H1 (cell line): ENCODE data around the gene GRIA1. TPM values are rescaled to one million over a fixed set of nuclear protein-coding genes. Genes with fewer than 3 reads are reported as not detected.

Source experiments
- CTCF ChIA-PET: fragments of 300-600 bp; sonication (Branson Sonifier 250); formaldehyde crosslinking; loops from one replicate; lab custom pipeline; 2021; ENCODE audit not compliant: partially characterized antibody; lab: Charles Lee
- POLR2A ChIA-PET: fragments of 300-600 bp; sonication (Branson Sonifier 250); formaldehyde crosslinking; loops from one replicate; lab custom pipeline; 2021; ENCODE audit warnings: inconsistent platforms; ENCODE audit not compliant: partially characterized antibody; lab: Charles Lee
- DNase-seq, 2 experiments: peaks; one replicate each; pipeline versions ENCODE4 v3.0.0 to v3.0.0-alpha.2; 2010 to 2022; ENCODE audit warnings: low spot score in 2 of 2, low read depth in 1 of 2, mixed read lengths in 1 of 2
- FAIRE-seq: peaks from 2 replicates; lab custom pipeline; 2011; peaks lifted over from hg19 to GRCh38; lab: Jason Lieb, UNC
- H2AFZ ChIP-seq: 2 replicates; pipeline ENCODE4 v1.8.1; 2012; ENCODE audit warnings: low read length, inconsistent platforms
- H2AK5ac ChIP-seq: 2 replicates; pipeline ENCODE4 v1.6.1; 2013; ENCODE audit warnings: low read depth, low read length
- H2BK120ac ChIP-seq: replicated peaks from 2 replicates; pipeline ENCODE3; 2013; ENCODE audit warnings: low read depth, low read length, inconsistent platforms
- H2BK12ac ChIP-seq: 2 replicates; pipeline ENCODE4 v1.6.1; 2013; ENCODE audit warnings: low read depth, low read length
- H2BK15ac ChIP-seq: 2 replicates; pipeline ENCODE4 v1.6.1; 2013; ENCODE audit warnings: low read length
- H2BK20ac ChIP-seq: 2 replicates; pipeline ENCODE4 v1.6.1; 2013; ENCODE audit warnings: low read length
- H2BK5ac ChIP-seq: 2 replicates; pipeline ENCODE4 v1.6.1; 2013; ENCODE audit warnings: low read depth, low read length
- H3K14ac ChIP-seq: 2 replicates; pipeline ENCODE4 v1.6.1; 2013; ENCODE audit warnings: inconsistent platforms; ENCODE audit not compliant: insufficient read length
- H3K18ac ChIP-seq: 2 replicates; pipeline ENCODE4 v1.6.1; 2013; ENCODE audit warnings: low read length; ENCODE audit errors: extremely low read depth
- H3K23ac ChIP-seq: 2 replicates; pipeline ENCODE4 v1.6.1; 2013; ENCODE audit warnings: inconsistent platforms; ENCODE audit not compliant: insufficient read length
- H3K23me2 ChIP-seq: 2 replicates; pipeline ENCODE4 v1.6.1; 2013; ENCODE audit warnings: low read depth, low read length
- H3K27ac ChIP-seq: 2 replicates; pipeline ENCODE4 v1.6.1; 2011; ENCODE audit warnings: low read depth, low read length, inconsistent platforms
- H3K27me3 ChIP-seq, 4 experiments: replicated peaks in 1 of 4; 1 replicate in 1 of 4; 2 replicates in 3 of 4; pipeline versions ENCODE4 v1.6.1 to v1.8.1; 2011 to 2013; ENCODE audit warnings: low read length in 3 of 4, mild to moderate bottlenecking in 3 of 4, inconsistent platforms in 2 of 4, mixed read lengths in 2 of 4, moderate library complexity in 1 of 4; ENCODE audit not compliant: control insufficient read depth in 3 of 4, insufficient read depth in 3 of 4; ENCODE audit errors: extremely low read depth in 1 of 4
- H3K36me3 ChIP-seq, 4 experiments: 2 replicates each; pipeline versions ENCODE4 v1.6.1 to v1.8.1; 2011 to 2013; ENCODE audit warnings: mild to moderate bottlenecking in 4 of 4, low read length in 3 of 4, moderate library complexity in 2 of 4, control low read depth in 1 of 4, inconsistent platforms in 1 of 4; ENCODE audit not compliant: insufficient read depth in 4 of 4, control insufficient read depth in 2 of 4
- H3K4ac ChIP-seq: replicated peaks from 2 replicates; pipeline ENCODE3; 2013; ENCODE audit warnings: low read length, low read depth, mixed read lengths, inconsistent platforms; ENCODE audit not compliant: insufficient read length
- H3K4me1 ChIP-seq, 4 experiments: replicated peaks in 1 of 4; 1 replicate in 1 of 4; 2 replicates in 3 of 4; pipeline versions ENCODE4 v1.6.1 to v1.8.1; 2011 to 2013; ENCODE audit warnings: low read length in 3 of 4, inconsistent platforms in 2 of 4, mixed read lengths in 1 of 4; ENCODE audit not compliant: insufficient read depth in 4 of 4, control insufficient read depth in 3 of 4
- H3K4me2 ChIP-seq, 2 experiments: 2 replicates each; pipeline versions ENCODE4 v1.6.1 to v1.8.1; 2011 to 2013; ENCODE audit warnings: low read depth in 2 of 2, low read length in 2 of 2, control low read depth in 1 of 2, inconsistent platforms in 1 of 2, mild to moderate bottlenecking in 1 of 2; ENCODE audit not compliant: insufficient read depth in 1 of 2
- H3K4me3 ChIP-seq, 4 experiments: fragments of 200-600, 300-600 bp in 1 of 4; sonication (generic), shearing (Covaris generic), sonication (Bioruptor Twin) in 1 of 4; 2 replicates each; pipeline versions ENCODE4 v1.5.1 to v1.8.1; 2011 to 2016; ENCODE audit warnings: low read length in 4 of 4, low read depth in 3 of 4, control low read depth in 2 of 4, inconsistent platforms in 2 of 4, mild to moderate bottlenecking in 2 of 4, mixed read lengths in 1 of 4, moderate library complexity in 1 of 4; ENCODE audit not compliant: insufficient read depth in 2 of 4; ENCODE audit errors: extremely low read depth in 1 of 4
- H3K56ac ChIP-seq: replicated peaks from 2 replicates; pipeline ENCODE3; 2013; ENCODE audit warnings: low read depth, mild to moderate bottlenecking, mixed read lengths, low read length, inconsistent platforms; ENCODE audit not compliant: insufficient read length
- H3K79me1 ChIP-seq: 2 replicates; pipeline ENCODE4 v1.6.1; 2013; ENCODE audit warnings: low read depth, low read length, control low read depth
- H3K79me2 ChIP-seq, 2 experiments: 2 replicates each; pipeline versions ENCODE4 v1.6.1 to v1.8.1; 2012 to 2013; ENCODE audit warnings: low read length in 2 of 2, mild to moderate bottlenecking in 2 of 2, inconsistent platforms in 1 of 2; ENCODE audit not compliant: insufficient read depth in 2 of 2, control insufficient read depth in 1 of 2
- H3K9ac ChIP-seq, 4 experiments: replicated peaks in 1 of 4; 1 replicate in 1 of 4; 2 replicates in 3 of 4; pipeline versions ENCODE4 v1.6.1 to v1.8.1; 2011 to 2013; ENCODE audit warnings: low read depth in 3 of 4, low read length in 3 of 4, control low read depth in 2 of 4, mild to moderate bottlenecking in 2 of 4, moderate library complexity in 2 of 4, inconsistent platforms in 1 of 4; ENCODE audit errors: extremely low read depth in 1 of 4
- H3K9me3 ChIP-seq, 2 experiments: 2 replicates each; pipeline versions ENCODE4 v1.6.1 to v1.8.1; 2012 to 2013; ENCODE audit warnings: mild to moderate bottlenecking in 2 of 2, moderate library complexity in 2 of 2, control low read depth in 1 of 2, inconsistent platforms in 1 of 2, low read depth in 1 of 2, low read length in 1 of 2, mixed read lengths in 1 of 2; ENCODE audit not compliant: insufficient read depth in 2 of 2
- H4K20me1 ChIP-seq, 2 experiments: replicated peaks in 1 of 2; 2 replicates each; pipeline versions ENCODE3 to v1.8.1; 2011 to 2013; ENCODE audit warnings: inconsistent platforms in 2 of 2, low read length in 2 of 2, mild to moderate bottlenecking in 1 of 2; ENCODE audit not compliant: insufficient read depth in 2 of 2, control insufficient read depth in 1 of 2
- H4K5ac ChIP-seq: 2 replicates; pipeline ENCODE4 v1.6.1; 2013; ENCODE audit warnings: low read length, low read depth, mixed read lengths, inconsistent platforms; ENCODE audit not compliant: insufficient read length
- H4K8ac ChIP-seq: 2 replicates; pipeline ENCODE4 v1.8.0; 2013; ENCODE audit warnings: mild to moderate bottlenecking, moderate library complexity, low read length, inconsistent platforms; ENCODE audit not compliant: insufficient read depth; ENCODE audit errors: extremely low read depth
- H4K91ac ChIP-seq: replicated peaks from 2 replicates; pipeline ENCODE3; 2013; ENCODE audit warnings: low read length, mixed read lengths, inconsistent platforms; ENCODE audit not compliant: insufficient read length
- BACH1 ChIP-seq: IDR thresholded peaks from 2 replicates; pipeline ENCODE4 v1.6.1; 2012; ENCODE audit warnings: low read length, improper control_type of control experiment
- EZH2 ChIP-seq: fragments of 200-600 bp; sonication (generic); IDR thresholded peaks from 2 replicates; pipeline ENCODE4 v1.7.1; 2012; ENCODE audit warnings: low read depth, mild to moderate bottlenecking, moderate library complexity, low read length, inconsistent platforms; ENCODE audit not compliant: severe bottlenecking
- RAD21 ChIP-seq, 2 experiments: IDR thresholded peaks in 1 of 2; conservative IDR thresholded peaks in 1 of 2; 2 replicates each; pipeline ENCODE4 v1.6.1; 2011; ENCODE audit warnings: low read depth in 2 of 2, low read length in 2 of 2, improper control_type of control experiment in 1 of 2, inconsistent platforms in 1 of 2, mild to moderate bottlenecking in 1 of 2, moderate library complexity in 1 of 2
- SAP30 ChIP-seq: fragments of 300-600 bp; sonication (generic); IDR thresholded peaks from 2 replicates; pipeline ENCODE4 v1.7.1; 2012; ENCODE audit warnings: low read length, moderate library complexity, mild to moderate bottlenecking, inconsistent platforms; ENCODE audit not compliant: insufficient read depth, insufficient replicate concordance
- YY1 ChIP-seq: IDR thresholded peaks from 2 replicates; pipeline ENCODE4 v1.6.1; 2011; ENCODE audit warnings: low read depth, mild to moderate bottlenecking, low read length
- WGBS, 2 experiments: shearing (Covaris generic) in 1 of 2; methylation state at CpG; one replicate each; pipeline versions ENCODE4 v1.1.6 to v1.1.7; 2013 to 2015; ENCODE audit warnings: low lambda C conversion rate in 2 of 2, mixed read lengths in 2 of 2, inconsistent platforms in 1 of 2, low coverage in 1 of 2, missing lambda C conversion rate in 1 of 2; ENCODE audit not compliant: insufficient replicate concordance in 2 of 2, insufficient coverage in 1 of 2, insufficient read length in 1 of 2; ENCODE audit errors: extremely low coverage in 1 of 2, missing lambda C conversion rate in 1 of 2; 5-methylcytosine and 5-hydroxymethylcytosine counted together
- polyA plus RNA-seq, 7 experiments: library from polyadenylated mRNA; depleted of rRNA in 3 of 7; stranded (reverse) in 5 of 7; unstranded in 2 of 7; fragments of >200 nt in 5 of 7; fragments of 200-250 nt in 2 of 7; gene quantifications; 1 replicate in 5 of 7; 2 replicates in 1 of 7; 4 replicates in 1 of 7; pipeline versions ENCODE4 v1.2.1 to v1.2.3, GENCODE V29; 2011 to 2013; ENCODE audit warnings: missing spikeins in 2 of 7, mixed read lengths in 2 of 7
- total RNA-seq: library from RNA; stranded (reverse); fragmentation: NEBNext Ultra II Directional; extraction: Animal tissue kit (Norgen Biotek cat#: 25700); gene quantifications from 2 replicates; pipeline ENCODE4 v1.2.1, GENCODE V29; 2021

Gene GRIA1
- total and polyA plus RNA-seq, 2 of the 8 experiments (the other 6 are each of a cell fraction or from before 2014, with no cell fraction given): 0.97 to 2.5 TPM

DNA sequence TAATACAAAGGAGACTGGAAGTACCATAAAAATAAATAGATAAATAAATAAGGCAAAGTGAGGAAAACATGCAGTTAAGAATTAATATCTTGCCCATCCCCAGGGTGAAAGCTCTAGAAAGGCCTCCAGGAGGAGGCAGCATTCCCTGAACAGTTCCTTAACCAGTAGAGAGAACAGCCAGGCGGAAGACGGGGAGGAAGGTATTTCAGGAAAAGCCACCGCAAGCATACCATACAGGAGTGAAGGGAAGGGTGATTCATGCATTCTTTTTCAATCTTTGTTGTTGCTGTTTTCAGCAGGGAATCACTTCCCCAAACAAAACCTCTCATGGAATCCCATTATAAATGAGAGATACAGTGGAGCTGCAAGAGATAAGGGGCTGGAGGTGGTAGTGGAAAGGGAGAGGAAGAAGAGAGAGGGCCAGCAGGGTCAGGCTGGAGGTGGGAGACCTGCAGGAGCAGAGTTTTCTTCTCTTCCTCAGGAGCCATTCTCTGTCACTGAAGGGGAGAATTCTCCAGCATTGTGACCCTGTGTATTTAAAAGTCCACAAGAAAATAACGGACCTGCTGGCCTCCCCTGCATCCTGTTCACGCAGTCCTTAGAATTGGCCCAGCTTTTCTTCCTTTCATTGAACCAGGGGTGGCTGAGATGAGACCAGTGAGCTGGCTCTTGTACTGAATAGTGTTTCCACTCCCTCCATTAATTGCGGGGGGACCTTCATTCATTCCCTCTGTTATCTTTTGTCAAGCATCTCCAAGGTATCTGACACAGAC is 292.3 kb downstream of the GRIA1 start:
- WGBS, 2 experiments: 67% methylated on average over 6 of the region's 6 CpGs; no CpG with 5 or more reads in 1 of the 2 experiments
- ChIA-PET CTCF (interaction anchor here (0.6 to 2.5 kb wide), 9 partner anchors 13 to 1237 kb away, joined by 3 to 15 read pairs (median 3); no protein-coding TSS in a partner anchor), POLR2A (no interaction called here)
- H4K8ac ChIP-seq: no peak overlapping the region
- H2AFZ ChIP-seq: no peak overlapping the region
- no peak overlapping the region for H4K91ac ChIP-seq
- 0 out of 2 replicates have a peak overlapping the region, but pooled peaks have one; percentile 5 for H2BK12ac ChIP-seq
- no peak overlapping the region for H2BK120ac ChIP-seq
- no peaks in the 10 kb centered on the region for H3K27me3 ChIP-seq
- H3K79me2 ChIP-seq: no peaks in the 10 kb centered on the region
- H3K9me3 ChIP-seq: no peaks in the 10 kb centered on the region
- H3K23me2 ChIP-seq: no peaks in the 10 kb centered on the region; the same call in 1 of the 2 replicates
- H3K4me1 ChIP-seq: peaks cover 4 to 16% (median 12%) of the 10 kb centered on the region in 4 experiments; a peak in 5 of 7 replicates
- no peak overlapping the region for H3K56ac ChIP-seq
- no peak overlapping the region for H3K4me3 ChIP-seq
- H3K14ac ChIP-seq: no peak overlapping the region
- peak in 1 of 2 experiments; percentile 47 for DNase-seq
- no peak overlapping the region for H3K23ac ChIP-seq
- H4K5ac ChIP-seq: no peak overlapping the region
- no peak overlapping the region for H2AK5ac ChIP-seq
- no peak overlapping the region for H3K27ac ChIP-seq
- H3K18ac ChIP-seq: 0 out of 2 replicates have a peak overlapping the region, but pooled peaks have one; percentile 17
- H2BK5ac ChIP-seq: no peak overlapping the region
- no peak overlapping the region for H3K9ac ChIP-seq
- H3K36me3 ChIP-seq: no peaks in the 10 kb centered on the region
- H2BK15ac ChIP-seq: no peak overlapping the region; the same call in 1 of the 2 replicates
- no peaks in the 10 kb centered on the region for H3K79me1 ChIP-seq
- H2BK20ac ChIP-seq: no peak overlapping the region
- H3K4me2 ChIP-seq: no peak overlapping the region
- peak; percentile 80 for FAIRE-seq
- H3K4ac ChIP-seq: no peak overlapping the region
- no peaks in the 10 kb centered on the region for H4K20me1 ChIP-seq
- no peak for TF ChIP-seq BACH1
- TF ChIP-seq YY1: no peak
- TF ChIP-seq RAD21 (IDR thresholded peaks at IDR 0.05 in 1 of 2, conservative IDR thresholded peaks at IDR 0.05 in 1 of 2; ENCODE audit: low read depth in 2 of 2, low read length in 2 of 2): peak; percentile 55 to 62; a peak in 3 of 4 replicates
- TF ChIP-seq EZH2: no peak
- no peak for TF ChIP-seq SAP30
